ENCODE measurements around the gene AFAP1L1.

DNA sequence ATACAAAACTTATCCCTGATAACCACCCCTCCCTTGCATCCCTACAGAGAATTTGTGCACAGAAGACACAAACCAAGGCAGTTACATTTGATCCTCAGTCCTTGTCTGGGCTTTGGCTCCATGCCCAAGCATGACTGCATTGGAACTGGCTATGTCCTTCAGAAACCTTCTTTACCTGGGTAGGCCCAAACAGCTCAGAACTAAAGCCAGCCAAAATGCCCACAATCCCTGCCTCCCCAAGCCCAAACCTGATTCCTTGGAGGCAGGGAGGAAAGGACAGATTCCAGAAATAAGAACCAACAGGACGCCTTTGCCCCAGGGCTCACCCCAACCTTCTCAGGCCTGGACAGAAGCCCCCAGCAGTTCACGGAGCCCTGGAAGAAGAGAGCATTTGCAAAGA, 99.2 kb downstream of the AFAP1L1 start:
- TF ChIP-seq, protein P1, sequence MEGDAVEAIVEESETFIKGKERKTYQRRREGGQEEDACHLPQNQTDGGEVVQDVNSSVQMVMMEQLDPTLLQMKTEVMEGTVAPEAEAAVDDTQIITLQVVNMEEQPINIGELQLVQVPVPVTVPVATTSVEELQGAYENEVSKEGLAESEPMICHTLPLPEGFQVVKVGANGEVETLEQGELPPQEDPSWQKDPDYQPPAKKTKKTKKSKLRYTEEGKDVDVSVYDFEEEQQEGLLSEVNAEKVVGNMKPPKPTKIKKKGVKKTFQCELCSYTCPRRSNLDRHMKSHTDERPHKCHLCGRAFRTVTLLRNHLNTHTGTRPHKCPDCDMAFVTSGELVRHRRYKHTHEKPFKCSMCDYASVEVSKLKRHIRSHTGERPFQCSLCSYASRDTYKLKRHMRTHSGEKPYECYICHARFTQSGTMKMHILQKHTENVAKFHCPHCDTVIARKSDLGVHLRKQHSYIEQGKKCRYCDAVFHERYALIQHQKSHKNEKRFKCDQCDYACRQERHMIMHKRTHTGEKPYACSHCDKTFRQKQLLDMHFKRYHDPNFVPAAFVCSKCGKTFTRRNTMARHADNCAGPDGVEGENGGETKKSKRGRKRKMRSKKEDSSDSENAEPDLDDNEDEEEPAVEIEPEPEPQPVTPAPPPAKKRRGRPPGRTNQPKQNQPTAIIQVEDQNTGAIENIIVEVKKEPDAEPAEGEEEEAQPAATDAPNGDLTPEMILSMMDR (IDR thresholded peaks at IDR 0.05; ENCODE audit: insufficient read depth, low read depth, low read length), result no peak
- TF ChIP-seq EZH2 (IDR thresholded peaks at IDR 0.05; ENCODE audit: insufficient read depth, low read length), result no peak
